ENCODE results near the gene SIX5.

GRCh38 chr19:45771311-45771933 is 2.4 kb upstream of the SIX5 start:
- TF ChIP-seq, protein P1, sequence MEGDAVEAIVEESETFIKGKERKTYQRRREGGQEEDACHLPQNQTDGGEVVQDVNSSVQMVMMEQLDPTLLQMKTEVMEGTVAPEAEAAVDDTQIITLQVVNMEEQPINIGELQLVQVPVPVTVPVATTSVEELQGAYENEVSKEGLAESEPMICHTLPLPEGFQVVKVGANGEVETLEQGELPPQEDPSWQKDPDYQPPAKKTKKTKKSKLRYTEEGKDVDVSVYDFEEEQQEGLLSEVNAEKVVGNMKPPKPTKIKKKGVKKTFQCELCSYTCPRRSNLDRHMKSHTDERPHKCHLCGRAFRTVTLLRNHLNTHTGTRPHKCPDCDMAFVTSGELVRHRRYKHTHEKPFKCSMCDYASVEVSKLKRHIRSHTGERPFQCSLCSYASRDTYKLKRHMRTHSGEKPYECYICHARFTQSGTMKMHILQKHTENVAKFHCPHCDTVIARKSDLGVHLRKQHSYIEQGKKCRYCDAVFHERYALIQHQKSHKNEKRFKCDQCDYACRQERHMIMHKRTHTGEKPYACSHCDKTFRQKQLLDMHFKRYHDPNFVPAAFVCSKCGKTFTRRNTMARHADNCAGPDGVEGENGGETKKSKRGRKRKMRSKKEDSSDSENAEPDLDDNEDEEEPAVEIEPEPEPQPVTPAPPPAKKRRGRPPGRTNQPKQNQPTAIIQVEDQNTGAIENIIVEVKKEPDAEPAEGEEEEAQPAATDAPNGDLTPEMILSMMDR (conservative IDR thresholded peaks at IDR 0.05; ENCODE audit: low read length) = no peak
- no peak for TF ChIP-seq EZH2phosphoT487 (IDR thresholded peaks at IDR 0.05; ENCODE audit: borderline replicate concordance)

Data from Loucy (cell line).